ENCODE data around the gene MYO10. TPM values are rescaled to one million over a fixed set of nuclear protein-coding genes. Genes with fewer than 3 reads are reported as not detected.

Gene MYO10
- total and polyA plus RNA-seq, 2 of the 8 experiments (the other 6 are each of a cell fraction or from before 2014, with no cell fraction given), result 21.5 to 107 TPM

GRCh38 chr5:16713386-16713928, 222.6 kb downstream of the MYO10 start (continued):
- TF ChIP-seq CEBPB (IDR thresholded peaks at IDR 0.05; ENCODE audit: low read depth, low read length) (no peak), SIRT6 (IDR thresholded peaks at IDR 0.05; ENCODE audit: low read length) (no peak), USF2 (IDR thresholded peaks at IDR 0.05; ENCODE audit: low read length) (no peak), JUN (IDR thresholded peaks at IDR 0.05; ENCODE audit: low read depth, low read length) (no peak), CREB1 (IDR thresholded peaks at IDR 0.05) (no peak)
